ENCODE results near the gene USF3. TPM values are rescaled to one million over a fixed set of nuclear protein-coding genes. Genes with fewer than 3 reads are reported as not detected.
A peak's percentile ranks its signal among the peaks of the same experiment; 100 is the strongest.

USF3 gene
- 10 to 100 TPM; 22.2 to 25.3 TPM for total RNA-seq

- peak; percentile 76 for DNase-seq (ENCODE audit: low spot score)
- H3K4me1 ChIP-seq (replicated peaks): no peaks in the 10 kb centered on the region
- peak; percentile 6 for TF ChIP-seq POLR2AphosphoS5 (IDR thresholded peaks at IDR 0.05)
- TF ChIP-seq POLR2A (IDR thresholded peaks at IDR 0.05): peak; percentile 32
- TF ChIP-seq CTCF (IDR thresholded peaks at IDR 0.05): no peak
- H3K27ac ChIP-seq: peak within 1 kb of the TSS; percentile 100
- intact Hi-C loops (cut with DNase I): loop anchor here (2.0 to 5.0 kb wide), 2 partner anchors 34 to 51 kb away; partner anchors contain the start of genes ATP6V1A and NAA50
- no peaks in the 10 kb centered on the region for H3K36me3 ChIP-seq
- WGBS: under 1% methylated on average over 29 of the region's 75 CpGs
- H3K9me3 ChIP-seq: no peaks in the 10 kb centered on the region
- peak within 1 kb of the TSS; percentile 99 to 100 for H3K4me3 ChIP-seq
- no peaks in the 10 kb centered on the region for H3K27me3 ChIP-seq (replicated peaks; ENCODE audit: insufficient read depth)
These were observed at the start of gene USF3 for GRCh38 chr3:113695786-113696645. USF3 (minus strand) TSS chr3:113696642; CDS start chr3:113674878, 21,764 bp downstream.

- H3K27ac ChIP-seq: peak within 1 kb of the TSS; percentile 99
- H3K4me1 ChIP-seq (replicated peaks): no peaks in the 10 kb centered on the region
- DNase-seq (ENCODE audit: low spot score): peak; percentile 87
- no peaks in the 10 kb centered on the region for H3K36me3 ChIP-seq
- H3K27me3 ChIP-seq (replicated peaks; ENCODE audit: insufficient read depth): no peaks in the 10 kb centered on the region
- intact Hi-C loops (cut with DNase I): loop anchor here (2.0 to 10.0 kb wide), 4 partner anchors 49 to 1401 kb away; partner anchors contain the start of genes CCDC191, QTRT2, SPICE1 and USF3
- TF ChIP-seq CTCF (IDR thresholded peaks at IDR 0.05) (peak in 2 of 4 experiments; percentile 4 to 24), POLR2A (IDR thresholded peaks at IDR 0.05) (peak; percentile 85), POLR2AphosphoS5 (IDR thresholded peaks at IDR 0.05) (no peak)
- H3K4me3 ChIP-seq: peak within 1 kb of the TSS; percentile 85 to 93
- H3K9me3 ChIP-seq: no peaks in the 10 kb centered on the region
- WGBS: under 1% methylated on average over 72 of the region's 72 CpGs
These were observed 49.5 kb upstream of the USF3 start, which contains the start of gene NAA50 for GRCh38 chr3:113745756-113746547. NAA50 (minus strand) TSS chr3:113746249; CDS start chr3:113745949, 300 bp downstream.

- intact Hi-C loops (cut with DNase I): loop anchor here (5.0 to 10.0 kb wide), 3 partner anchors 230 to 1402 kb away; partner anchors contain the start of genes CCDC191, QTRT2, SPICE1 and ZBTB20
- no peaks in the 10 kb centered on the region for H3K36me3 ChIP-seq
- DNase-seq (ENCODE audit: low spot score): peak; percentile 89
- peak overlapping the region; percentile 85 to 93 for H3K4me3 ChIP-seq
- peak; percentile 81 for TF ChIP-seq POLR2AphosphoS5 (IDR thresholded peaks at IDR 0.05)
- TF ChIP-seq POLR2A (IDR thresholded peaks at IDR 0.05): peak; percentile 63
- TF ChIP-seq CTCF (IDR thresholded peaks at IDR 0.05): peak; percentile 24 to 89 (median 72)
- H3K4me1 ChIP-seq (replicated peaks): no peaks in the 10 kb centered on the region
- peak overlapping the region; percentile 99 for H3K27ac ChIP-seq
- WGBS: under 1% methylated on average over 35 of the region's 35 CpGs
- H3K27me3 ChIP-seq (replicated peaks; ENCODE audit: insufficient read depth): no peaks in the 10 kb centered on the region
- H3K9me3 ChIP-seq: no peaks in the 10 kb centered on the region
These were observed 48.7 kb upstream of the USF3 start for GRCh38 chr3:113744941-113745755.

GRCh38 chr3:113743006-113743630, 46.7 kb upstream of the USF3 start:
- Histone ChIP-seq H3K4me1 (replicated peaks) (no peaks in the 10 kb centered on the region), H3K4me3 (no peak overlapping the region), H3K27ac (no peak overlapping the region), H3K9me3 (no peaks in the 10 kb centered on the region), H3K36me3 (no peaks in the 10 kb centered on the region), H3K27me3 (replicated peaks; ENCODE audit: insufficient read depth) (no peaks in the 10 kb centered on the region)
- TF ChIP-seq CTCF (IDR thresholded peaks at IDR 0.05) (no peak), POLR2AphosphoS5 (IDR thresholded peaks at IDR 0.05) (no peak), POLR2A (IDR thresholded peaks at IDR 0.05) (no peak)
- intact Hi-C loops (cut with DNase I): loop anchor here (10.0 kb wide), 2 partner anchors 228 to 312 kb away; partner anchors contain the start of genes CCDC191, QTRT2 and SPICE1
- 59% methylated on average over 7 of the region's 7 CpGs for WGBS
- DNase-seq (ENCODE audit: low spot score): no peak
